HL-60 (cell line): ENCODE data around the gene TLK2.

ENCODE experiments used
- GABPA ChIP-seq: IDR thresholded peaks from 2 replicates; pipeline ENCODE4 v1.6.1; 2012; ENCODE audit warnings: low read depth
- SPI1 ChIP-seq: IDR thresholded peaks from 2 replicates; pipeline ENCODE4 v1.6.1; 2012; ENCODE audit warnings: low read depth, mild to moderate bottlenecking, borderline replicate concordance
- TF ChIP-seq, protein P1 (sequence below): IDR thresholded peaks from one replicate; pipeline ENCODE4 v1.5.1; 2011; ENCODE audit warnings: low read length, control low read depth, inconsistent platforms; ENCODE audit not compliant: insufficient read depth

DNA sequence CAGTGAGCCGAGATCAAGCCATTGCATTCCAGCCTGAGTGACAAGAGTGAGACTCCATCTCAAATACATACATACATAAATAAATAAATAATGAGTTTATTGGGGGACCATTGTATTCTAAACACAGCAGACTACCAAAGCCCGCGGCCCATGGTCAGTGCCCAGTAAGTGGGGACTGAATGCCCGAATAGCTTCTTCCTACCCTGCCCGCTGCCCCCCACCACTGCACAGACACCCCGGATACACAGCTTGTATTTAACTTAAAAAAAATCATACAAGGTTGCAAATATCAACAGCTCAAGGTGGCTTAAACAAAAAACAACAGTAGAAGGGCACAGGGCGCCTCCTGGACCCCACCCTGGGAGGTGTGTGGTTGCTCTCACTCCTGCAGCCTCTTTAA lies 22.6 kb upstream of the TLK2 start:
- TF ChIP-seq, protein P1, sequence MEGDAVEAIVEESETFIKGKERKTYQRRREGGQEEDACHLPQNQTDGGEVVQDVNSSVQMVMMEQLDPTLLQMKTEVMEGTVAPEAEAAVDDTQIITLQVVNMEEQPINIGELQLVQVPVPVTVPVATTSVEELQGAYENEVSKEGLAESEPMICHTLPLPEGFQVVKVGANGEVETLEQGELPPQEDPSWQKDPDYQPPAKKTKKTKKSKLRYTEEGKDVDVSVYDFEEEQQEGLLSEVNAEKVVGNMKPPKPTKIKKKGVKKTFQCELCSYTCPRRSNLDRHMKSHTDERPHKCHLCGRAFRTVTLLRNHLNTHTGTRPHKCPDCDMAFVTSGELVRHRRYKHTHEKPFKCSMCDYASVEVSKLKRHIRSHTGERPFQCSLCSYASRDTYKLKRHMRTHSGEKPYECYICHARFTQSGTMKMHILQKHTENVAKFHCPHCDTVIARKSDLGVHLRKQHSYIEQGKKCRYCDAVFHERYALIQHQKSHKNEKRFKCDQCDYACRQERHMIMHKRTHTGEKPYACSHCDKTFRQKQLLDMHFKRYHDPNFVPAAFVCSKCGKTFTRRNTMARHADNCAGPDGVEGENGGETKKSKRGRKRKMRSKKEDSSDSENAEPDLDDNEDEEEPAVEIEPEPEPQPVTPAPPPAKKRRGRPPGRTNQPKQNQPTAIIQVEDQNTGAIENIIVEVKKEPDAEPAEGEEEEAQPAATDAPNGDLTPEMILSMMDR = no peak
- TF ChIP-seq GABPA (no peak), SPI1 (no peak)
